NCI-H2227 treated with DMSO at 0.1 percent for 48 hours (cell line): Measurements from ENCODE around the gene GPR152.

ENCODE experiments used
- DNase-seq: peaks from one replicate; lab custom pipeline; 2025; lab: John Stamatoyannopoulos, UW

GPR152 gene

GRCh38 chr11:67465189-67465510 lies 12.6 kb upstream of the GPR152 start:
- DNase-seq: no peak

- no peak for DNase-seq
These were observed 12.1 kb upstream of the GPR152 start for GRCh38 chr11:67464411-67465188.

GRCh38 chr11:67463680-67464410 lies 11.3 kb upstream of the GPR152 start:
- no peak for DNase-seq

DNA sequence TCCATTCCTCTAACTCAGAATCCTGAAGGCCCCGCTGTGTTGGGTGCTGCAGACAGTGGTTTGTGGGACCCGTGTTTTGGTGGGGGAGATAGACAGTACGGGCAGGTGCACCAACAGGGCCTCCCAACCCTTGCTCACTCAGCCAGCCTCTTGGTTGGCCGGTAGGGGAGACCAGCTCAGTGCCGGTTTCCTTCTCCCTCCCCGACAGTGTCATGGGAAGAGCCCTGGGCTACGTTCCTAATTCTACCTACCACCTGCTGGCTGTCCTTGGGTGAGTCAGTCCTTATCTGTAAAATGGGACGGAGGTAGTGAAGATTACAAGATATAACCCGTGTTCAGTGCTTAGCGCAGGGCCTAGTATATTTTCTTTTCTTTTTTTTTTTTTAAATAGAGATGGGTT lies 10.7 kb upstream of the GPR152 start:
- DNase-seq: no peak

DNA sequence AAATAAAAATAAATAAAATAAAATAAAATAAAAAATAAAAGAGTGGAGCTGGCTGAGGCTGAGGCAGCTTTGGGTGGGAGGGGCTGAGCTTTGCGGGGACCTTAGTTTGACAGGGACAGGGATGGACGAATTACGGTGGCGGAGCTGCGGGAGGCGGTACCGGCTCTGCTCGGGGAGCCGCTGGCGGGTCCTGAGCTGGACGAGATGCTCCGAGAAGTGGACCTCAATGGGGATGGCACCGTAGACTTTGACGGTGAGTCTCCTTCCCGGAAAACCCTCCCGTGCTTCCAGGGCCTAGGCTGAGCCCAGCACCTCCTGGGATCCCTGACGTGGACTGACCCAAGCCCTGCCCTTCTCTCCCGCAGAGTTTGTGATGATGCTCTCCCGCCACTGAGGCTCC lies 5.7 kb upstream of the GPR152 start:
- DNase-seq: no peak

DNA sequence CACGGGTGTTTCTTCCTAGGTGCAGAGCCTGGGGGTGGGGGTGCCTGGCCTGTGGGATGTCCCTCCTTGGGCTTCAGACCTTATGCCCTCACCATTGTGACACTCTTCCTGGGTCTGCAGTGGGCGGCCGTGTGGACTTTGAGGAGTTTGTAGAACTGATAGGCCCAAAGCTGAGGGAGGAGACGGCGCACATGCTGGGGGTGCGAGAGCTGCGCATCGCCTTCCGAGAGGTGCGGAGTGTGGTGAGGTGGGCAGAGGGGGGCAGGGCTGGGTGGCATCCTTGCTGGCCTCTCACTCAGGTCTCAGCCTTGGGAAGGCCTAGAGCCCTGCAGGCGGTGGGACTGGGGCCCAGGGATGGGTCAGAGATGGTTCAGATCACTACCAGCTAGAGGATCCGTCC lies 4.9 kb upstream of the GPR152 start:
- no peak for DNase-seq

GRCh38 chr11:67456068-67456705 lies 3.7 kb upstream of the GPR152 start:
- DNase-seq: no peak

DNA sequence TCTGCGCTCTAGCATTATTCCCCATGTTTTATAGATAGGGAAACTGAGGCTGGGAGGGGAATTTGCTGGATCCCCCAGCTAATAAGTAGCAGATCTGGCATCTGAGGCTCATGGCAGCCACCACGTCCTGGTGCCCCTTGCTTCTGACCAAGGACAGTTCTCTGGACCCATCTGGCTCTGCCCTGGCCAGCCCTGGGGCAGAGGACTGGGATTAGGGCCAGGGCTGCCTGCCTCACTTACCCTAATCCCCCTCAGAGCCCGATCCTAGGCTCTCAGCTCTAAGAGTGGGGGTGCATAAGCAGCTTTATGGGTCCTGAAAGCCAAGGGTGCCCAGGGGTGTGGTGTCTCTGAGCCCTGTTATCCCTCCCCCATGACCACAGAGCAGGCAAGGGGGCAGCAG lies 2.5 kb upstream of the GPR152 start, which contains the start of gene CABP4:
CABP4 (plus strand) TSS at position 301 of the 400 bp plus-strand sequence; CDS start at position 371, 70 bp downstream.
- DNase-seq: no peak

- DNase-seq: no peak
These were observed 1.5 kb upstream of the GPR152 start for GRCh38 chr11:67453816-67454732.

DNA sequence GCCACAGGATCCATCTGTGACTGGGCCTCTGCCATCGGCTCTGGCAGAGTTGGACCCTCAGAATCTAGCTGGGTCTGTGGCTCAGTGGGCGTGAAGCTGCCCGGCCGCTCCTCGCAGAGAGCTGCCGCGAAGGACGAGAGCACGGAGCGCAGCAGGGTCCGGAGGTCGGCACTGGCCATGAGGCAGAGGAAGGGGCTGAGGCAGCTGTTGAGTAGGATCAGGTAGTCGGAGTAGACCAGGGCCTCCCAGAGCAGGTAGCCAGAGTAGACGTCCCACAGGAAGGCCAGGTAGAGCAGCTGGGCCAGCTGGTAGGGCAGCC lies 912 bp downstream of the GPR152 start:
- no peak for DNase-seq

DNA sequence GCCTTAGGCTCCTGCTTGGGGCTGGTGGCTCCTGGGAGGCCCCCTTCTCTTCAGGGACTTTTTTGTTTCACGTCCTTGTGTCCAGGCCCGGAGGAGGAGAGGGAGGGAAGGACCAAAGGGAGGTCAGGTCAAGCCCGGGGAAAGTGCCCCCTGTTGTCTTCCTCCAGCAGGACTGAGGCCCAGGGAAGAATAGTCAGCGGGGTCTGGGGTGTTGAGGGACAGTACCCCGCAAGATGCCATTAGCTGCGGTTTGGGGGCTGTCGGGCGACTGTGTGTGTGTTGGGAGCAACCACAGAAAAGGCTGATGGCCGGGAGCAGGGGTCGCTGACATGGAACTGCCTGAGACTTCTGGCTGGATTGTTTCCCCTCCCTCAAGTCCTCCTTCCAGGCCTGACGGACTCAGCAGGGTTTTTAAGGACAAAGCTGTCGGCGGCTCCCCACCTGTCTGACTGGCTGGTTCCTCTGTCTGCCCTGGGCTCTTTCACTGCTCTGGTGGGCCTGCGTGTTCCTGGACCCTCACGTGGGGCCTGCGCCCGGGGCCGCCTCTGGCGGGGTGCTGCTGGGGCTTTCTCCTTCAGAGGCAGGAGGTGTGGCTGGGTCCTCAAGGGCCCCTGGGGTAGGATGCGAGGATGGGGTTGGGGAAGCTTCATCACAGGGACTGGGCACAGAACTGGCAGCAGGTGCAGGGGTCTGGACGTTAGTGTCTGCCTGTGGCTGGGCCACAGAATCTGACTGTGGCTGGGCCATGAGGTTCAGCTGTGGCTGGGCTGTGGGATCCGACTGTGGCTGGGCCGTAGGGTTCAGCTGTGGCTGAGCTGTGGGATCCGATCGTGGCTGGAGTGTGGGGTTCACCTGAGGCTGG lies 1.5 kb downstream of the GPR152 start:
- no peak for DNase-seq

DNA sequence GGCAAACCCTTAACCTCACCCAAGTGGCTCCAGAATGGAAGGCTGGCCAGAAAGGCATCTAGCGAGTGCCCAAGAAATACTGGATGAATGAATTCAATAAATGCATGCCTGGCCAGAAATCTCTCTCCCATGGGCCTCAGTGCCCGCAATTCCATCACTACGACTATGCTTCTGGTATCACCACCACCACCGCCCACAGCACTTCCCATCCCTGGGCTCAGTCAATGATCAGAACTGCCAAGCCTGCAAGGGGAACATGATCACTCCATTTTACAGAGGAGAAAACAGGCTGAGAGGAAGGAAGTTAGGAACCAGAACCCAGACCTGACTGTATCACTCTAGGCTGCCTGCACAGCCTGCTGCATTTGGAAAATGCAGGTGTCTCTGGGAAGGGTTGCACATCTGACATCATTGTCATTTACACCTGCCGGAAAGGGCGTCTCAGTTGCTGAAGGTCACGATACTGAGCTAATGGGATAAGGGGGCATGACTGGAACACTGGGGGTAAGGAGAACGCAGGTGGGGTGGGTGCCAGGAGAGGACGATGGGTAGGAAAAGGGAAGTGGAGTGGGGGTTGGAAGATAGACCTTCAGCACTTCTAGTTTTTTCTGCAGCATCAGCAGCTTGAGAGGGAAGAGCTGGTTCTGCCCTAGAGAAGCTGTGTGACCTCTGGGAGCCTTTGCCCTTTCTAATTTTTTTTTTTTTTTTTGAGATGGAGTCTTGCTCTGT lies 3.2 kb downstream of the GPR152 start:
- DNase-seq: no peak

DNA sequence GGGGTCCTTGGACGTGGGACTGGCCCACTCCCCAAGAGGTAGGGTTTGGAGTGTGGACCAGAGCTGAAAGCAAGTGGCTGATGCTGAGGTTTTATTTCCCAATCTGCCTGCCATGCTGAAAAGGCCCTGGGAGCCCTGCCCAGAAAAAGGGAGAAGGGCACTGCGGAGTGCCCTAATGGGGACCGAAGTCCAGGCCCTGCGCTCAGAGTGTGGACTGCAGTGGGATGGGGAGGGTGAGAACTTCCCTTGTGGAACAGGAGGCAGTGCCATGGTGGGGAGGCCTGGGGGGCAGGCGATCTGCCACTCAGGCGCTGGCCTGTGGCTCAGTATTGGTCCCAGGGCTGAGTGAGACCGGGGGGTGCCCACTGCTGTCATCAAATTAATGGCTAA lies 4.3 kb downstream of the GPR152 start:
- DNase-seq: no peak

- no peak for DNase-seq
These were observed 7.0 kb downstream of the GPR152 start for GRCh38 chr11:67445515-67445914.

DNA sequence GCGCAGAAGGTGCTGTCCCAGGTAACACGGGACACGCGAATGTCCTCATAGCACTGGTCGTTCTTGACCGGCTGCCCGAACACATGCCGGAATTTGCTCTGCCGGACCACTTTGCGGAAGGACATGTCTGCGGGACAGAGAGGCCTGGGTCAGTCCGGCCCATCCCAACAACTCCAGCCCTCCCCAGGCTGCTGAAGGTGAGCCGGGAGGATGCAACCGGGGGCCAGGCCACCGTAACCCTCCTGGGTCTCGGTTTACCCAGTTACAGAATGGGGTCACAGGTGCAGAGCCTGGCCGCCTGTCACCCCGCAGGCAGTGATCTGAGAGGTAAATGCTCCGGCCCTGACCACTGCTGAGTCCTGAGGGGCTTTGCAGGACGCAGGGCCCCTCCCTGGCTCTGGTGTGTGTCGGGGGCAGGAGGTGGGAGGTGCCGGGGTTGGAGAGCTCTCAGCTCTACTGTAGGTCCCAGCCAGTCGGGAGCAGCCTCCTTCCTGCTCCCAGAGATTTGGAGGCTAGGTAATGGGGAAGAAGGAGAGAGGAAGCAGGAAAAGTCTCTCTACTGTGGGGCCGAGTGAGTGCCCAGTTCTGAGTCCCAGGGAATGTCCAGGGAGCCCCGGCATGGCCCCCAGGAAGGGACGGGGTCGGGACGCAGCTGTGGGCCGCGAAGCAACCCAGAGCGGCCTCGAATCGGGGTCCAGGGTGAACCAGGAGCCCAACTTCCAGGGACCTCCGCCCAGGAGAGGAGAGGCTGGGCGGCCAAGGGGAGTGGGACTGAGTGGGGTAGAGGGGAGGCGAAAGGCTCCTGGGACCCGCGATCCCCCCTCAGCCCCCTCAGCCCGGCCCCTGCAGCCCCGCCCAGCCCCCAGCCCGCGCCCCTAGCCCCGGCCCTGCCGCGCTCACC lies 9.8 kb downstream of the GPR152 start:
- DNase-seq: no peak

GRCh38 chr11:67441731-67442351 lies 10.7 kb downstream of the GPR152 start:
- no peak for DNase-seq

GRCh38 chr11:67441098-67441563 lies 11.4 kb downstream of the GPR152 start:
- DNase-seq: no peak

- DNase-seq: no peak
These were observed 12.1 kb downstream of the GPR152 start for GRCh38 chr11:67440229-67441097.
